KG1 (cell line): Measurements from ENCODE around the gene FTO.

Experiments used
- DNase-seq: peaks from one replicate; lab custom pipeline; 2025; lab: John Stamatoyannopoulos, UW

Gene FTO

GRCh38 chr16:53711390-53711789, 7.4 kb downstream of the FTO start:
- no peak for DNase-seq

GRCh38 chr16:53712065-53712464, 8.1 kb downstream of the FTO start:
- DNase-seq = no peak

GRCh38 chr16:53713403-53714204, 9.6 kb downstream of the FTO start:
- DNase-seq = no peak

GRCh38 chr16:53714205-53715022, 10.5 kb downstream of the FTO start:
- no peak for DNase-seq

GRCh38 chr16:53715023-53715384, 11.0 kb downstream of the FTO start:
- no peak for DNase-seq

GRCh38 chr16:53717577-53717976, 13.6 kb downstream of the FTO start:
- DNase-seq = no peak

GRCh38 chr16:53721017-53721416, 17.1 kb downstream of the FTO start:
- no peak for DNase-seq

GRCh38 chr16:53726625-53727024, 22.7 kb downstream of the FTO start:
- no peak for DNase-seq

- DNase-seq = no peak
These were observed 26.7 kb downstream of the FTO start for GRCh38 chr16:53730693-53731092.

GRCh38 chr16:53732296-53732929, 28.5 kb downstream of the FTO start:
- no peak for DNase-seq

GRCh38 chr16:53734908-53735307, 31.0 kb downstream of the FTO start:
- DNase-seq = no peak

- DNase-seq = no peak
These were observed 32.3 kb downstream of the FTO start for GRCh38 chr16:53736297-53736696.

- no peak for DNase-seq
These were observed 33.6 kb downstream of the FTO start for GRCh38 chr16:53737552-53737951.

GRCh38 chr16:53740476-53740875, 36.5 kb downstream of the FTO start:
- no peak for DNase-seq

GRCh38 chr16:53740933-53741531, 37.1 kb downstream of the FTO start:
- DNase-seq = no peak

GRCh38 chr16:53741546-53741945, 37.6 kb downstream of the FTO start:
- DNase-seq = no peak

GRCh38 chr16:53743149-53743566, 39.2 kb downstream of the FTO start:
- DNase-seq = no peak

GRCh38 chr16:53744449-53744848, 40.5 kb downstream of the FTO start:
- DNase-seq = no peak

GRCh38 chr16:53745086-53745485, 41.1 kb downstream of the FTO start:
- DNase-seq = no peak

GRCh38 chr16:53745753-53746266, 41.9 kb downstream of the FTO start:
- DNase-seq = no peak

- no peak for DNase-seq
These were observed 48.6 kb downstream of the FTO start for GRCh38 chr16:53752560-53752959.

- no peak for DNase-seq
These were observed 49.5 kb downstream of the FTO start for GRCh38 chr16:53753431-53753830.
